ENCODE results near the gene SCO2.

DNA sequence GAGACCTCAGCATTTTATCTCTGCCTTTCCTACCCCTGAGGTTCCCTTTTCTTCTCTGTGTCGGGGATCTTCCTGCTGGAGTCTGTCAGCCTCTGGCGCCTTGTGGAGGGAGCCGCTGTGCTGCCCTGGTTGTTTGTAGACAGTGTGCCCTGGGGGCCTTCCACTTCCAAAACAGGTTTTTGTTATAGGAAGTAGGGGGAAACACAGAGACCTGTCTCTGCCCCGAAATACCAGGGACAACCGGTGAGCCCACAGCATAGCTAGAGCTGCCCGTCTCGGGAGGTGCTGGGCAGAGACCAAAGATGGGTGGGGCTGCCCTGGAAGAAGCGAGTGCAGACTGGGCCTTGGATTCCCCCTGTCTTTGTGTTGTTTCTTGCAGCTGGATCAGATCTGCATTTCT lies 9.3 kb downstream of the SCO2 start:
- TF ChIP-seq, protein P1, sequence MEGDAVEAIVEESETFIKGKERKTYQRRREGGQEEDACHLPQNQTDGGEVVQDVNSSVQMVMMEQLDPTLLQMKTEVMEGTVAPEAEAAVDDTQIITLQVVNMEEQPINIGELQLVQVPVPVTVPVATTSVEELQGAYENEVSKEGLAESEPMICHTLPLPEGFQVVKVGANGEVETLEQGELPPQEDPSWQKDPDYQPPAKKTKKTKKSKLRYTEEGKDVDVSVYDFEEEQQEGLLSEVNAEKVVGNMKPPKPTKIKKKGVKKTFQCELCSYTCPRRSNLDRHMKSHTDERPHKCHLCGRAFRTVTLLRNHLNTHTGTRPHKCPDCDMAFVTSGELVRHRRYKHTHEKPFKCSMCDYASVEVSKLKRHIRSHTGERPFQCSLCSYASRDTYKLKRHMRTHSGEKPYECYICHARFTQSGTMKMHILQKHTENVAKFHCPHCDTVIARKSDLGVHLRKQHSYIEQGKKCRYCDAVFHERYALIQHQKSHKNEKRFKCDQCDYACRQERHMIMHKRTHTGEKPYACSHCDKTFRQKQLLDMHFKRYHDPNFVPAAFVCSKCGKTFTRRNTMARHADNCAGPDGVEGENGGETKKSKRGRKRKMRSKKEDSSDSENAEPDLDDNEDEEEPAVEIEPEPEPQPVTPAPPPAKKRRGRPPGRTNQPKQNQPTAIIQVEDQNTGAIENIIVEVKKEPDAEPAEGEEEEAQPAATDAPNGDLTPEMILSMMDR (IDR thresholded peaks at IDR 0.05), result no peak
- TF ChIP-seq POLR2A (IDR thresholded peaks at IDR 0.05), result no peak

Data from heart left ventricle (tissue), 13 donors.